Suprapubic skin (tissue), 4 donors: ENCODE data around the gene SLC35E4.

Experiments
- CTCF ChIP-seq, 2 donors: fragments of 200-600 bp in 1 of 2; fragments of 450-650 bp in 1 of 2; sonication (generic) in 1 of 2; IDR thresholded peaks; one replicate each; pipeline ENCODE4 v1.5.1; 2016 to 2019; ENCODE audit warnings: antibody characterized with exemption in 2 of 2, mild to moderate bottlenecking in 1 of 2, moderate library complexity in 1 of 2
- EP300 ChIP-seq: sonication (generic); formaldehyde crosslinking; IDR thresholded peaks from one replicate; pipeline ENCODE4 v1.6.1; 2017; ENCODE audit warnings: antibody characterized with exemption
- POLR2A ChIP-seq, 2 donors: fragments of 450-650 bp; IDR thresholded peaks; one replicate each; pipeline ENCODE4 v1.6.1; 2017; ENCODE audit warnings: antibody characterized with exemption in 2 of 2, mild to moderate bottlenecking in 2 of 2, moderate library complexity in 2 of 2
- POLR2AphosphoS5 ChIP-seq, 3 donors: sonication (generic); formaldehyde crosslinking; IDR thresholded peaks; one replicate each; pipeline ENCODE4 v1.6.1; 2017; ENCODE audit warnings: antibody characterized with exemption in 3 of 3

GRCh38 chr22:30635273-30636225 is at the start of gene SLC35E4:
- peak; percentile 8 to 19 for TF ChIP-seq CTCF (IDR thresholded peaks at IDR 0.05)
- TF ChIP-seq EP300: no peak
- peak; percentile 25 to 48 for TF ChIP-seq POLR2A (IDR thresholded peaks at IDR 0.05)
- TF ChIP-seq POLR2AphosphoS5 (IDR thresholded peaks at IDR 0.05): peak in 1 of 3 donors; percentile 59
